WERI-Rb-1 (cell line): ENCODE measurements around the gene HHATL.
A peak's percentile ranks its signal among the peaks of the same experiment; 100 is the strongest.

ENCODE experiments used
- DNase-seq: peaks from one replicate; pipeline ENCODE4 v3.0.0-alpha.2; 2020
- H3K27ac ChIP-seq: fragments of 250-450 bp; sonication (Bioruptor Pico); 2 replicates; pipeline ENCODE4 v1.5.1; 2020; ENCODE audit warnings: mild to moderate bottlenecking, moderate library complexity
- H3K27me3 ChIP-seq: fragments of 250-450 bp; sonication (Bioruptor Pico); 2 replicates; pipeline ENCODE4 v1.5.1; 2021; ENCODE audit warnings: mild to moderate bottlenecking, low read depth, moderate library complexity; ENCODE audit not compliant: insufficient read depth, severe bottlenecking
- H3K36me3 ChIP-seq: fragments of 250-450 bp; sonication (Bioruptor Pico); 2 replicates; pipeline ENCODE4 v1.5.1; 2020; ENCODE audit warnings: mild to moderate bottlenecking, moderate library complexity
- H3K4me3 ChIP-seq: 2 replicates; pipeline ENCODE4 v1.5.1; 2011; ENCODE audit warnings: low read depth, mild to moderate bottlenecking, control low read depth, low read length
- H3K9me3 ChIP-seq: fragments of 250-450 bp; sonication (Bioruptor Pico); 2 replicates; pipeline ENCODE4 v1.5.1; 2021; ENCODE audit warnings: mild to moderate bottlenecking, moderate library complexity; ENCODE audit not compliant: severe bottlenecking
- CTCF ChIP-seq: IDR thresholded peaks from 2 replicates; pipeline ENCODE4 v1.5.1; 2011; ENCODE audit warnings: low read depth, mild to moderate bottlenecking, control low read depth, inconsistent platforms, low read length

The HHATL gene

GRCh38 chr3:42712688-42713372 lies 10.2 kb upstream of the HHATL start:
- no peak overlapping the region for H3K27ac ChIP-seq
- H3K27me3 ChIP-seq: no peaks in the 10 kb centered on the region

GRCh38 chr3:42712344-42712648 lies 9.7 kb upstream of the HHATL start:
- no peak overlapping the region for H3K27ac ChIP-seq

More at GRCh38 chr3:42712688-42713372, 10.2 kb upstream of the HHATL start:
- Histone ChIP-seq H3K9me3 (no peaks in the 10 kb centered on the region), H3K36me3 (no peaks in the 10 kb centered on the region), H3K4me3 (no peak overlapping the region)
- no peak for TF ChIP-seq CTCF
- peak; percentile 5 for DNase-seq

GRCh38 chr3:42711491-42712343 lies 9.1 kb upstream of the HHATL start:
- TF ChIP-seq CTCF: peak; percentile 36; the same call in 1 of the 2 replicates
- peak; percentile 29 for DNase-seq
- Histone ChIP-seq H3K36me3 (no peaks in the 10 kb centered on the region), H3K4me3 (no peak overlapping the region), H3K27ac (no peak overlapping the region), H3K27me3 (no peaks in the 10 kb centered on the region), H3K9me3 (no peaks in the 10 kb centered on the region)

More at GRCh38 chr3:42712344-42712648, 9.7 kb upstream of the HHATL start:
- DNase-seq: no peak
- Histone ChIP-seq H3K9me3 (no peaks in the 10 kb centered on the region), H3K27me3 (no peaks in the 10 kb centered on the region), H3K4me3 (no peak overlapping the region), H3K36me3 (no peaks in the 10 kb centered on the region)
- TF ChIP-seq CTCF: no peak

GRCh38 chr3:42710323-42711021 lies 7.9 kb upstream of the HHATL start:
- Histone ChIP-seq H3K36me3 (no peaks in the 10 kb centered on the region), H3K27ac (no peak overlapping the region), H3K4me3 (no peak overlapping the region), H3K9me3 (no peaks in the 10 kb centered on the region), H3K27me3 (no peaks in the 10 kb centered on the region)
- DNase-seq: peak; percentile 2
- no peak for TF ChIP-seq CTCF

- peak; percentile 3 for DNase-seq
- Histone ChIP-seq H3K36me3 (no peaks in the 10 kb centered on the region), H3K27me3 (no peaks in the 10 kb centered on the region)
Observed at GRCh38 chr3:42709621-42710020, 7.0 kb upstream of the HHATL start.

More at GRCh38 chr3:42709621-42710020, 7.0 kb upstream of the HHATL start:
- no peak overlapping the region for H3K27ac ChIP-seq
- H3K4me3 ChIP-seq: no peak overlapping the region
- no peaks in the 10 kb centered on the region for H3K9me3 ChIP-seq
- TF ChIP-seq CTCF: no peak
